IPS DF 4.7 (cell line): ENCODE data around the gene ABLIM3.

Experiments used
- DNase-seq: peaks from one replicate; pipeline ENCODE4 v3.0.0-alpha.2; 2013; ENCODE audit warnings: low spot score; ENCODE audit errors: extremely low read depth

ABLIM3 gene

GRCh38 chr5:149304195-149305078 lies 163.1 kb downstream of the ABLIM3 start:
- DNase-seq = no peak

- no peak for DNase-seq
Observed at GRCh38 chr5:149309354-149309753, 168.1 kb downstream of the ABLIM3 start.
